ENCODE measurements around the gene ASB2.
A peak's percentile ranks its signal among the peaks of the same experiment; 100 is the strongest.

Gene ASB2

DNA sequence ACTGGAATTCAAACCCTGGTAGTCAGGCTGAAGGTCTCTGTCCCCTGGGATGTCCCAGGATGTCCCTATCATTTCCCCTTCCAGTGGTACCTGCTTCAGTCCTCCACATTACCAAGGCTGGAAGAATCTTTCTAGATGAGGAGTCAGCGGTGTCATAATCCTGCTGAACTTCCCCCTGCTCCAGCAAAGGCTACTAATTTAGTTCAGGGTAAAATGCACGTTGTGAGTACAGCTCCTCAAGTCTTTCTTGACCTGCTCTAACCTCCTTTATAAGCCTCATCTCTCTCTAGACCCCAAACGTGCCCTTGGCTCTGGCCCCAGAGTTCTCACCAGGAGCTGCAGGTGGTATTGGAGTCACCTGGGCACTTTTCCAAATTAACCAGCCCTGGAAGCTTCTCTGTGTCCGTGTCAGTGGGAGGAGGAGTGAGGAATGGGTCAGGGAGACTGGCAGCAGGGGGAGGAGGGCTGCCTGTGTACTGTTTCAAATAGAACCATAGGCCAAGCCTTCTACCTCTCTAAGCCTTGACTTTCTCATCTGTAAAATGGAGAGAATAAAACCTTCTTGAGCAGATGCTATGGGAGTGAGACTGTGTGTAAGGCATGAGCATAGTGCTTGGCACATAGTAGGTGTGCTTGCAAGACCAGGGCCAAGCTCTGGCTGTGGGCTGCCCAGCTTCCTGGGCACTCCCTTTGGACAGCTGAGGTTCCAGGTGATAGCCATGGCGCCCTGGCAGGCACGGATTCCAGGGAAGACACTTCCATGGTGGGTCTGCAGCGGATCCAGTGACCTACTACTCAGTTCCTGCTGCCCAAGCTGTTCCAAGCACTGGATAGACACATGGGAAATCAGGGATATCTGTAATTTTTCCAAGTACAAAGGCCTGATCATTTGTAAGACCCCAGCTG, 24.5 kb downstream of the ASB2 start:
- DNase-seq (ENCODE audit: low read depth): no peak
- TF ChIP-seq, protein P1, sequence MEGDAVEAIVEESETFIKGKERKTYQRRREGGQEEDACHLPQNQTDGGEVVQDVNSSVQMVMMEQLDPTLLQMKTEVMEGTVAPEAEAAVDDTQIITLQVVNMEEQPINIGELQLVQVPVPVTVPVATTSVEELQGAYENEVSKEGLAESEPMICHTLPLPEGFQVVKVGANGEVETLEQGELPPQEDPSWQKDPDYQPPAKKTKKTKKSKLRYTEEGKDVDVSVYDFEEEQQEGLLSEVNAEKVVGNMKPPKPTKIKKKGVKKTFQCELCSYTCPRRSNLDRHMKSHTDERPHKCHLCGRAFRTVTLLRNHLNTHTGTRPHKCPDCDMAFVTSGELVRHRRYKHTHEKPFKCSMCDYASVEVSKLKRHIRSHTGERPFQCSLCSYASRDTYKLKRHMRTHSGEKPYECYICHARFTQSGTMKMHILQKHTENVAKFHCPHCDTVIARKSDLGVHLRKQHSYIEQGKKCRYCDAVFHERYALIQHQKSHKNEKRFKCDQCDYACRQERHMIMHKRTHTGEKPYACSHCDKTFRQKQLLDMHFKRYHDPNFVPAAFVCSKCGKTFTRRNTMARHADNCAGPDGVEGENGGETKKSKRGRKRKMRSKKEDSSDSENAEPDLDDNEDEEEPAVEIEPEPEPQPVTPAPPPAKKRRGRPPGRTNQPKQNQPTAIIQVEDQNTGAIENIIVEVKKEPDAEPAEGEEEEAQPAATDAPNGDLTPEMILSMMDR (conservative IDR thresholded peaks at IDR 0.05; ENCODE audit: control insufficient read depth, insufficient read depth, low read depth, low read length): no peak
- H3K4me3 ChIP-seq (ENCODE audit: control insufficient read depth, low read depth, low read length): no peak overlapping the region

GRCh38 chr14:93950948-93951634, 25.3 kb downstream of the ASB2 start:
- TF ChIP-seq, protein P1 (conservative IDR thresholded peaks at IDR 0.05; ENCODE audit: control insufficient read depth, insufficient read depth, low read depth, low read length): no peak
- no peak overlapping the region for H3K4me3 ChIP-seq (ENCODE audit: control insufficient read depth, low read depth, low read length)
- DNase-seq (ENCODE audit: low read depth): peak; percentile 14

GRCh38 chr14:93949511-93950075, 26.8 kb downstream of the ASB2 start:
- no peak for DNase-seq (ENCODE audit: low read depth)
- no peak overlapping the region for H3K4me3 ChIP-seq (ENCODE audit: control insufficient read depth, low read depth, low read length)
- TF ChIP-seq, protein P1 (conservative IDR thresholded peaks at IDR 0.05; ENCODE audit: control insufficient read depth, insufficient read depth, low read depth, low read length): no peak

DNA sequence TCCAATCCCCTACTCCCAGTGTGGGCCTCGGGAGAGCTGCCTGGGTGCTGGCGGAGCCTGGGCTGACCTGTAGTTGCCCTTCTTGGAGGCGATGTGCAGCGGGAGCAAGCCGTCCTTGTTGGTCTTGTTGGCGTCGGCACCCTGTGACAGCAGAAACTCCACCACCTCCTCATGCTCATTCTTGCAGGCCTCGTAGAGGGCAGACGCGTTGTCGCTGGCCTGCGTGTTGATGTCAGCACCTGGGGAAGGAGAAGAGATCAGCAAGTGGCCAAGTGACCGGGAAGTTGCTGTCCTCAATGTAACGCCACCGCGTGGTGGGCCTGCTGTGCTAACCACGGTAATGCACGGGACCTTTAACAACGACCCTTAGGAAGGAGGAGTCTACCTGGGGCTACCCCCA, 29.1 kb downstream of the ASB2 start:
- TF ChIP-seq, protein P1 (conservative IDR thresholded peaks at IDR 0.05; ENCODE audit: control insufficient read depth, insufficient read depth, low read depth, low read length): no peak
- no peak for DNase-seq (ENCODE audit: low read depth)
- H3K4me3 ChIP-seq (ENCODE audit: control insufficient read depth, low read depth, low read length): no peak overlapping the region

DNA sequence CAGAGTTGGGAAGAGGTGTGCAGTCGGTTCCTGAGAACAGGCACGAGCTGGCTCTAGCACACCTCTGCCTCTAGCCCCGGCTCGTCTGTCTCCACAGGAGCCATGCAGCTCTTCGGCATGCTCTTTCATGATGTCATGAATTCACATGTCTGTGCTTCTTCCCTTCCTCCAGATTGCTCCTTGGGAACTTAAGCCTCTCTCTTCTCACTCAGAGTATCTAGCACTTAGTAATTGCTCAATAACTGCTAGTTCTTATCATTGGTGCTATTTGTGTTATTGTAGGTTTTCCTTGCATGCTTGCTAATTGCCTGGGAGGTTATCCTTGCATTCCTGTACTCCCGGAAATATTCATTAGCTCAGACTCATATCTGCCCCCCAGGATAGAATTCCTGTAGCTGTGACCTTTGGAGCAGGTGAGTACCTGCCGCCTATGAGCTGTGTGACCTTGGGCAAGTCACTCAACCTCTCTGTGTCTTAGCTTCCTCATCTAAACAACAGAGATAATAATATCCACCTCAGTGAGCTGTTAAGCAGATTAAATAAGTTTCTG, 29.8 kb downstream of the ASB2 start:
- TF ChIP-seq, protein P1 (conservative IDR thresholded peaks at IDR 0.05; ENCODE audit: control insufficient read depth, insufficient read depth, low read depth, low read length): no peak
- DNase-seq (ENCODE audit: low read depth): no peak
- H3K4me3 ChIP-seq (ENCODE audit: control insufficient read depth, low read depth, low read length): no peak overlapping the region

GRCh38 chr14:93946104-93946503, 30.3 kb downstream of the ASB2 start:
- TF ChIP-seq, protein P1 (conservative IDR thresholded peaks at IDR 0.05; ENCODE audit: control insufficient read depth, insufficient read depth, low read depth, low read length): no peak
- H3K4me3 ChIP-seq (ENCODE audit: control insufficient read depth, low read depth, low read length): no peak overlapping the region
- DNase-seq (ENCODE audit: low read depth): peak; percentile 47

Data from fibroblast of mammary gland (primary cell).